HG02938 (cell line): Measurements from ENCODE around the gene EML4.

Source experiments
- ATAC-seq: cut with Tn5 transposase; IDR thresholded peaks from one replicate; pipeline ENCODE4 v1.9.1; 2021; ENCODE audit warnings: mild to moderate bottlenecking, moderate library complexity; ENCODE audit not compliant: unreplicated experiment

Gene EML4

DNA sequence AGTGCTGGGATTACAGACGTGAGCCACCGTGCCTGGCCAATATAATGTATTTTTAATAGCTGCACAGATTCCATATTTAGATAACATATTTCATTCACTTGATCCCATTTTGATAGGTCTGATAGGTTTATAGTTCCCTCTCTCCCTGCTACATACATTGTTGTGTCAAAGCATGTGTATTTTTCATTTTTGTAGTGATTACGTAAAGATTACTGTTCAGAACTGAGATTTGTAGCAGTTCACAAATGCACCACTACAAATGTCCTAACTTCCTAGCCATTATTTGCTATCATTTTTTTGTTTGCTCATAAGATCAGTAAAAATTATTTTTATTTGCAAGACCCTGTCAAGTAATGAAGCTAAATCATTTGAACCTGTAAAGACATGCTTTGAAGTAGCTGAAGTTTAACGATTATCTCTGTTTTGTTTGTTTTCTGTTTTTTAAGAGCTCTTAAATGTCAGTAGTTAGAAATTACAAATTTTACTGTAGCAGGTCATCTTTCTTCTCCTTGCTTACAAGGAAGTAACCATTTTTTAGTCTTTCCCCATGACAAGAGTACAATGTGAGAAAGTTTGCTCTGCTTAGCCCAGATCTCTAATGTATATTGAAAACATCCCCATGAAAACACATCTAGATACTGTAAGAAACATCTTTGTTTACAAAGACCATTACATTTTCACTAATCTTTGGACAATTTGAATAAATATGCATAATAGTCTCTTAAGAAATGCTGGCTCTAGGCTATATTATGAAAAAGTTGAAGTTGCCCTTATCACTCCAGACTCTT is 54.1 kb downstream of the EML4 start:
- no peak for ATAC-seq

DNA sequence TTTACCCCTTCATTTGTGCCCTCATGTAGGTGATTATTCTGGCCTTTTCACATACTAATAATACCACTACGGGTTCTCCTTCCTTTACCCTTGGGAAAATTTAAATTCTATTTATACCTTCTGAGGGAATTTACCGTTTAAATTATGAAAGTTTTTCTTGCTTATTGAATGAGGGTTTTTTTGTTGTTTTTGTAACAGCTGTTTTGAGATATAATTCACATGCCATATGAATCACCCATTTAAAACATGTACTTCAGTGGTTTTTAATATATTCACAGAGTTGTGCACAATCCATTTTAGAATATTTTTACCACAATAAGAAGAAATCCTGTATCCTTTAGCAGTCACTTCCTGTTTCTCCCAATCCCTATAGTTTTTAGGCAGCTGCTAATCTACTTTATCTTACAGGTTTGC is 54.7 kb downstream of the EML4 start:
- ATAC-seq: no peak

DNA sequence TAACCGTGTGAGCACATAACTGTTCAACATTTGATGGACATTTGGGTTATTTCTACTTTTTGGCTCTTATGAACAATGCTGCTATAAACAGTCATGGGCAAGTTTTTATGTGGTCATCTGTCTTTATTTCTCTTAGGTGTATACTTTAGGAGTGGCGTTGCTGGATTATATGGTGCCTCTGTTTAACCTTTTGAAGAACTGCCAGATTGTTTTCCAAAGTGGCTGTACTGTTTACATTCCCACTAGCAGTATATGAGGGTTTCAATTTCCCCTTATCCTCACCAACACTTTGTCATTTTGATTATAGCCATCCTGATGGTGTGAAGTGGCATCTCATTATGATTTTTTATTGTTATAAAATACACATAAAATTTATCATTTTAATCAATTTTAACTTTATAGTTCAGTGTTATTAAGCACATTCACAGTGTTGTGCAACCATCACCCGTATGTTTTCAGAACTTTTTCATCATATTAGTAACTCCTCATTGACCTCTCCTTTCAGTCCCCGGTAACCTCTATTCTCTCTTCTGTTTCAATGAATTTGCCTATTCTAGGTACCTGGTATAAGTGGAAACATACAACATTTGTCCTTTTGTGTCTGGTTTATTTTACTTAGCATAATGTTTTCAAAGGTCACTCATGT is 55.4 kb downstream of the EML4 start:
- ATAC-seq: no peak

DNA sequence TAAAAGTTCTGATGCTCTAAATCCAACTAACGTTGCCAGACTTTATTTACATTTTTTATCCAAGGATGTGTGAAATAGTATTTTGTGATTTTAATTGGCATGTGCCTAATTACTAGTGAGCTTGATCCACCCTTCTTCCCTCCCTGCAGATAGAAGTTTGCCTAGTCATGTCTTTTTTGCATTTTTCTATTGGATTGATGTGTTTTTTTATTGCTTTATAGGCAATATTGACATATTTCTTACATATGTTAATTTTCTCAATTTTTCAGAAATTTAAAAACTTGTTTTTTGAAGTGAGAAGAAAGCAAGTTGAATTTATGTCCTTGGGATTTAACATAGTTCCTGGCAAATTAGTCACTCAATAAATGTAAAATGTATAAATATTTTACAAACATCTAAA is 56.4 kb downstream of the EML4 start:
- ATAC-seq: no peak

DNA sequence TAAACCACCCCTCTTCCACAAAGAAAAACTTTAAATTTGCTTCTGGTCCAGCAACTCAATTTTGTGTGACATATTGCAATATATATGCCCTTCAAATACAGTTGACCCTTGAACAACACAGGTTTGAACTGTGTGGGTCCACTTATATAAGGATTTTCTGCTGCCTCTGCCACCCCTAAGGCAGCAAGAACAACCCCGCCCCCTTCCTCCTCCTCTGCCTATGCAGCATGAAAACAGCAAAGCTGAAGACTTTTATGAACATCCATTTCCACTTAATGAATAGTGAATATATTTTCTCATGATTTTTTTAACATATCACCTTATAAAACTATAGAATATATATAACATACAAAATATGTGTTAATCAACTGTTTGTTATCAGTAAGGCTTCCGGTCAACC is 58.3 kb downstream of the EML4 start:
- ATAC-seq: no peak

DNA sequence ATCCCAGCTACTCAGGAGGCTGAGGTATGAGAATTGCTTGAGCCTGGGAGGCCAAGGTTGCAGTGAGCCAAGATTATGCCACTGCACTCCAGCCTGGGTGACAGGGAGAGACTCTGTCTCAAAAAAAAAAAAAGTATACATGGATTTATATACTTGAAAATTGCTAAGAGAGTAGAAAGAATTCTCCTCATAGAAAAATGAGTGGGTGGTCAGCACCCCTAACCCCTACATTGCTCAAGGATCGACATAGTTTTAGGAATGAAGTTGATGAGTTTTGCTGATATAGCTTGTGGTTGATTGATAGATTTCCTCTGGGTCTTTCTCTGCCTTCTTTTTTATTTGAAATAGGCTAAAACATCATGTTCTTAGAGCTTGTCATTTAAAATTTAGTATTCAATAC is 58.9 kb downstream of the EML4 start:
- no peak for ATAC-seq

DNA sequence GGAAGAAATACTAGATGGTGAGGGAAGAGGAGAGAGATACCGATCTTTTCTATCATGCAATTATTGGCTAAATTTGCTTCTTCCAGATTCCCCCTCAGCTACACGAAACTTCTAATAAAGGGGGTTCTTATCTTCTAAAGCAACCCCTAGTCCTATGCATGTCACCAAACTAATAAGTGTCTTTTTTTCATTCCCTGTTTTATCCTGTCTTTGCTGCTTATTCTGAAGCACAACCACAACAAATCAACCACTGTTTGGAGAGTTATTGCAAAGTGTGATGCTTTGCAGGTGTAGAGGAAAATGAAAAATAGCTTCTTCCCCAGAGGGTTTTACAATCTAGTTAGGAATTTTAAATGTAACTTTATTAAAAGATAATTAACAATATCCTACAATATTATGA is 60.8 kb downstream of the EML4 start:
- ATAC-seq: no peak

DNA sequence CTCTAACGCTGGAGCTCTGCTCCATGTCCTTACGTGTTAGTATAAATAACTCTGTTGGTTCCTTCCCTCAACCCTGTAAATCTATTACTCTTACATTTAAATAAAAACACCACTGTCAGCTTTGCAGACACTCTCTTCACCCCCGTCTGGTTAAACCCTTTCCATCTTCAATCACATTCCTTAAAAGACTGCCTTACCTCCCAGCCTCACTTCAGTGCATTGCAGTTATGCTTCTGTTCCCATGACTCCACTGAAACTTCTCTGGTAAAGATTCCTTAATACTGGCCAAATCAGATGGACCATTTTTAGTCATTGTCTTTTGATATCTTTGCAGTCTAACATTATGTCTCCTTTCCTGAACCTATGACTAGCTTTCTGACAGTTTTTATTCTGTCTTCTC is 61.7 kb downstream of the EML4 start:
- ATAC-seq: no peak

DNA sequence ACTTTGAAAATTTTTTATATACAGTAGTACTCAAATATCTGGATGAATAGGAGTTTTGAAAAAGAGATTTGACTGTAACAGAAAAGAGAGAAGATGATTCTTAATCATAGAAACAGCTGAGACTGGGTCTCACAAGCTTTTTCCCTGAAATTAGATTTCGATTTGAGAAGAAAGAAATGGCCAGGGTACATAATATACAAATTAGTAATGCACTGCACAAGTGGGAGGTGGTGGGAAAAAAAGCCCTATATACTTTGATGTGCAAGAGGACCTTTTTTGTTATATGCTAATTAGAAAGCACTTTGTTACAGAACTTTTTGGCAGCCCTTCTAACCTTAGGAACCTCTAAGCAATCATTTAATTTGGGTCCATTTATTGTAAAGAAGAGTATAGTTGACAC is 62.9 kb downstream of the EML4 start:
- ATAC-seq: no peak

DNA sequence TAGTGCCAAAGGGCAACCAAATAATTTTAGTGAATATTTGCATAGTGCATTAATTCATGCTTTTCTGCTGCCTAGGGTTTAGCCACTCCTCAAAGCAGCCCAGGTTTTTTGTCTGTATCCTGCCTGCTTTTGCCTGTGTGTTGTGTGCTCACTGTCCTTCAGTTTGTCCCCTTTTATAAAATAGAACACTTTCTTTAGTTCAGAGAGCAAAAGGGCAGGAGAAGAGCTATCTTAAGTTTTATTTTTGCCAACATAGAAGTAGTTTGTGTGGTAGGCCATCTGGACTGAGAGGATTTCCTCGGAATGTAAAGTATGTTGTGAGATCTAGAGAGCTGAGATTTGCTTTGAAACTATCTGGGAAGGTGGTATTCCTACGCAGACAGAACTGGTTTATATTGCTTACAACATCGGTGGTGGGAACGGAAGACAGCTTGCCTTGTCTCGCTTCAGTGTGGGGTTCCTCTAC is 64.9 kb downstream of the EML4 start:
- no peak for ATAC-seq

DNA sequence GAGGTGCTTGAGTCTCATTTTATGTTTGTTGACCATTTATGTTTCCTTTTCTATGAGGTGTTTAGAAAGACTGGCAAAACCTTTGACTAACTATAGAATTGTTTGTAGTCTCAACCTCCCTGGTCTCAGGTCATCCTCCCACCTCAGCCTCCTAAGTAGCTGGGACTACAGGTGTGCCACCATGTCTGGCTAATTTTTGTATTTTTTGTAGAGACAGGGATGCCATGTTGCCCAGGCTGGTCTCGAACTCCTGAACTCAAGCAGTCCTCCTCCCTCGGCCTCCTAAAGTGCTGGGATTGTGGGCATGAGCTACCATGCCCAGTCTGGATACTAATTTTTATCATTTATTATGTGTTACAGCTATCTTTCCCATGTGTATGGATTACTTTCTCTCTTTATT is 67.8 kb downstream of the EML4 start:
- no peak for ATAC-seq

DNA sequence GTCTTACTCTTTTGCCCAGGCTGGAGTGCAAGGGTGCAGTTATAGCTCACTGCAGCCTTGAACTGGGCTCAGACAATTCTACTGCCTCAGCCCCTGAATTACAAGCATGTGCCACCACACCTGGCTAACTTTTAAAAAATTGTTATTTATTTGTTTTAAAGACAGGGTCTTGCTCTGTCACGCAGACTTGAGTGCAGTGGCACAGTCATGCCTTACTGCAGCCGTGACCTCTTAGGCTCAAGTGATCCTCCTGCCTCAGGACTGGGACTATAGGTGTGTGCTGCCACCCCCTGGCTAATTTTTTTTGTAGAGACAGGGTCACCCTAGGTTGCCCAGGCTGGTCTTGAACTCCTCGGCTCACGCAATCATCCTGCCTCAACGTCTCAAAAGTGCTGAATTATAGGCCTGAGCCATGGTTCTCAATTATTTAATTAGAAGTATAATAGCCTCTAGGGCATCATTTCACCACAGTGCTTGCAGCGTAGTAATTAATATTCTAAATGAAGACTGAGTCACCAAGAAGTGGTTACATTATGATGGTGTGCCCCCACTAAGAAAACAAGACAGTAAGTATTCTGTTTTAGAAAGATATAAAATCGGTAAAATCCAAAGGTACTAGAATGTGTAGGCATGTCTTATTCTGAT is 69.6 kb downstream of the EML4 start:
- ATAC-seq: no peak

DNA sequence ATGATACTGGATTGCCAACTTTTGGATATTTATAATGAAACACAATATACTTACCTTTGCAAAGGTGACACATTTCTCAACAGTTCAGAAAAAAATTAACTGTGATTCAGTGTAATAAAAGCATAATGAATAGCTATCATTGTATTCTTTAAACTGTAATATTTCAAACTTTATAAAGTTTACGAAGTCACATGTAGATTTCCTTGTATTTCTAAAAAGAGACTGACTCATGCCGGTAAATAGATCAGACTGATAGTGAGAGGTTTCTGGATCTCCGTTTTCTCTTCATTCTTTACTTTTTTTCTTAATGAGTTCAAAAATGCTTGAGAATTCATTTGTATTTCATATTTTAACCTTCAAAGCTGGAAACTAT is 70.1 kb downstream of the EML4 start:
- no peak for ATAC-seq

DNA sequence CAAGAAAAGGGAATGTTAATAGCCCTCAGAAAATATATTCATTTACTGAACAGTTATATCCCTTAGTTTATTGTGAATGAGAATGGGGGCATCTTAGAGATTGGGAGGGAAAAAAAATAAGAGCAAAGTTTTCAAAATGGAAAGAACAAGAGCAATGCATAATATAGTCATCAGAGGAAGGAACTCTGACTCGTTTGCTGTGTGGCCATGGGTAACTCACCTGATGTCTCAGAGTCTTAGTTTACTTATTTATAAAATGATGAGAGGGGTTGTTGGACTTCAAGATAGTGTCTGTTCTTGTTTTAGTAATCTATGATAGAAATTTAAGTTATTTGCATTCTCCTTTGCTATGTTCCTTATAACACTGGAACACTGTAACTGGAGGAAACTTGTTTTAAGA is 70.7 kb downstream of the EML4 start:
- no peak for ATAC-seq

DNA sequence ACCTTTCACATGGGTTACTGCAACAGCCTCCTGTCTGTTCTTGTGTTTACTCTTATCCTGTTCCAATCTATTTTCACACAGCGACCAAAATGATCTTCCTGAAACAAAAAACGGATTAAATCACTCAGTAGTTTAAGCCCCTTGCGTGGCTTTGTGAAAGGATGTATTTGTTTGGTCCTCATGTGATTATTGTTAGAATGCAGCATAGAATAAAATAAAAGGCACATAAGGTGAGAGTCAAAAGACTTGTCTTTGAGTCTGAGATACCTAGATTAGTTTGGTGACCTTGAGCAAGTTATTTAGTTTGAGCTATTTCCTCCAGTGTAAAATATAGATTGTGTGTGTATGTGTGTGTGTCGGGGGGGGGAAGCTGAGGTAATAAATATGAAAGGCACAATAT is 72.4 kb downstream of the EML4 start:
- no peak for ATAC-seq

DNA sequence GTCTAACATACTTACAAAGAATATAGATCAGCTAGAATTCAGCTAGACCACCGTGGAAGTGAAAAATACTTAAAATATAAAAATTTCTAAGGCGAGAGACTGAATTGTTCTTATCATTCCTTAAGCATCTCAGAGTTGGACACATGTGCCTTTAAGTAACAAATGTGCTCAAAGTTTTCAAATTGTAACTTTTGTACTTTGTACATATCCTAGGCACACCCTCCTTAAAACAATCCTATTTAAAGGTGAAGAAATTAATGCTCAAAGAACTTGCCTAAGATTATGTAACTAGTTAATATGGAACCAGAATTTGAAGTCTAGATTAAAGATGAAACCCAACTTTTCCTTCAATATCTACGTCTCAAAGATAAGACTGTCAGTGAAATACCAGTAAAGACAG is 74.1 kb downstream of the EML4 start:
- no peak for ATAC-seq

DNA sequence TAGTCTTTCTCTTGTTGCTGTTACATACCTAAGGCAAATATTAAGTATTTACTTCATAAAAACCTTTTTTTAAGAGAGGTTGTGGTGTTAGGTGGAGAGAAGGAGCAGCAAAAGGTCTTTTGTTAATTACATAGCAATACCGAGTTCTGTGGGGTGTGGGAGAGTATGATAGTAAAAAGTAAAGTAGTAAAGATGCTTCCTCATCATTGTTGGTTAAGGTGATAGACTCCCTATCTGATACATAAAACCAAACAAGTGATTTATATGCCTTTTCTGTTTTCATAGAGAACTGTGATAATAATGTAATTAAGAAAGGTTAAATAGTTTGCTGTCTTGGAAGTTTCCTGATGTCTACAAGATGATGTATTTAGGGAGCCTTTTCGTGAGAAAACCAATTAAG is 75.4 kb downstream of the EML4 start:
- no peak for ATAC-seq

DNA sequence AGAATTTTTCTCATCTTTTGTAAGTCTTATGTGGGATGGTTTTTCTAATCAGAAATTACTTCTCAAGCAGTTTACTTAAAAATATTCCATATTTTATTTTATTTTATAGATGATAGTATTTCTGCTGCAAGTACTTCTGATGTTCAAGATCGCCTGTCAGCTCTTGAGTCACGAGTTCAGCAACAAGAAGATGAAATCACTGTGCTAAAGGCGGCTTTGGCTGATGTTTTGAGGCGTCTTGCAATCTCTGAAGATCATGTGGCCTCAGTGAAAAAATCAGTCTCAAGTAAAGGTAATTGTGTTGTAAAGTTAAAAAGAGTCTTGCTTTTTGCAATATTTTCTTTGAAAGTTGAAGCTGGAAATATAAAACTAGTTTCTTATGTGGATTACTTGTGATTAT is 76.2 kb downstream of the EML4 start:
- ATAC-seq: no peak

DNA sequence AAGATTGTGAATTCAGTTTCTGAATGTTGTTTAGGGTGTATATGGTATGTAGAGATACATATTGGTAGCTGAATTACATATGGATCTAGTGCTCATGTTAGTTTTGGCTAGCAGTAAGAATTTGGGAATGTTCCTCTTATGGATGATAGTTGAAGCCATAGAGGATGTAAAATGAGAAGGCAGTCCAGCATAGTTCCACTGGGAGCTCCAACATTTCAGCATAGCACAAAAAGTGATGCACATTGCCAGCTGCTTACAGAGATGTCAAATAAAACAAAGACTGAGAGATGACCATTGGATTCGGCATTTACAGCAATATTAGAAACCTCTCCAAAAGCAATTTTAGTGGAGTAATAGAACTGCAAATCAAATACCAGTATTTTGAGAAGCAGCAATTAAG is 77.4 kb downstream of the EML4 start:
- no peak for ATAC-seq

DNA sequence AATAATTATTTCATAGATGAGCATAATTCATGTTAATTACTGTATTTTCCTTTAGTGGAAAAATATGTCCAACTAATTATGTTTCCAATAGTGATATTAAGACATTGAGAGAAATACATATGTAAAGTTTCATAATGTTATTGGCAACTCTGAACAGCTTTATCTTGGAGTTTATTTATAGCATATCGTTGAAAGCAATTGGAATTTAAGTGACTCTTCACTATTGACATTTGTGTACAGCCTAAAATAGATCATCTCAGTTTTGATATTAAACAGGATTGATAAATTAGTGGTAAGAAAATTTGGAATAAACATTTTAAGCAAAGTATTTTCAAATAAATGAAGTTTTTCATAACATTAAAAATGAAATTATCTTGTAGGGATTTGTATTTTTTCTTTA is 79.7 kb downstream of the EML4 start:
- no peak for ATAC-seq

DNA sequence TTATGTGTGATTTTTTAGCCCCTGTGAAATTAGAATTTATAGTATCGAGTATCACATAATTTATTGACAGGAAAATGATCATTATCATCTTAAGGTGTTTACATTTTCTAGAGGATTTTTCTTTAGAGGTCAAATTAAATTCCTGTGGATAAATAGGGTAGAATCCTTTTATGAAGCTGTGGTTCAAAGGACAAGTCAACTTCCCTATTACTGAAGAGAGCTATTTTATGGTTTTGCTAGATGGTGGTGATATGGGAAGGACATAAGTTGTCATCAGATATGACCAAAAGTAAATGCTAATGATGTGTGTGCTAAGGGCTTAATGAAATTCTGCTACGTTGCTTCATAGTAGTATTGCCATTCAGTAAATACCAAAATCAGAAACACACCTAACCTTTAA is 80.1 kb downstream of the EML4 start:
- no peak for ATAC-seq

DNA sequence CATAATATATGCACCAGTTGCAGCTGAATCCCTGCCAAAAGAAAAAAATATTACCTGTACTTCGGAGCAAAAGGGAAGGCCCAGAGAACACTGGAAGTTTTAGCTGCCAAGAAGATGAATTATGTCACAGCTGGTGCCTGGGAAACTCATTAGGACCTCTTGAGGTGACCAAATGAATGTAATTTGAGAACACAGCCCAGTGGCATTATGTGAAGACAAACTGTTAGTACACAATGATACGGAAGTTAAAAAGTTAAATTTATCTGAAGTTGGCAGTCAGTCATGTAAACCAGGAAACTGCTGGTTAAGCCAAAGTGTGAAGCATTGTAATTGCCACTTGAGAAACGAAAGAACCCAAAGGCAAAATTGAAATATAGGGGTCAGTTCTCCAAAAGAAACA is 80.7 kb downstream of the EML4 start:
- ATAC-seq: no peak
